ENCODE measurements around the gene CMTR1.

DNA sequence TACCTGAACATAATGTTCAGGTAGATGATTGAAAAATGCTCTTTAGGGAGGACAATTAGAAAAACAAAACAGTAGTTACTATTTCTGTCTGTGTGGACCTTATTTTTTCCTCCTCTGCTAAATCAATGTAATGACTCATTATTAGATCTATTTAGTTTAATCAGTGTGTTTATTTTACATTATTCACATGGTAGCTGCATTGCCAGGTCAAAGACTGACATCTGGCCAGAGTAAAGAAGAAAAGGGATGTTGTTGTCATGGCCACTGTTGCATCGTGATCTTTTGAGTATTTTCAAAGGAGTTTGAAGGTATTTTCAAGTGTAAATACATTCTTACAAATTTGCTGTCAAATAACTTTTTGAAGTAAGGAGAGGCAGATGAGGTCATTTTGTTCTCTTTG is 5.9 kb downstream of the CMTR1 start:
- no peak for TF ChIP-seq POLR2A (IDR thresholded peaks at IDR 0.05)
- TF ChIP-seq, protein P1, sequence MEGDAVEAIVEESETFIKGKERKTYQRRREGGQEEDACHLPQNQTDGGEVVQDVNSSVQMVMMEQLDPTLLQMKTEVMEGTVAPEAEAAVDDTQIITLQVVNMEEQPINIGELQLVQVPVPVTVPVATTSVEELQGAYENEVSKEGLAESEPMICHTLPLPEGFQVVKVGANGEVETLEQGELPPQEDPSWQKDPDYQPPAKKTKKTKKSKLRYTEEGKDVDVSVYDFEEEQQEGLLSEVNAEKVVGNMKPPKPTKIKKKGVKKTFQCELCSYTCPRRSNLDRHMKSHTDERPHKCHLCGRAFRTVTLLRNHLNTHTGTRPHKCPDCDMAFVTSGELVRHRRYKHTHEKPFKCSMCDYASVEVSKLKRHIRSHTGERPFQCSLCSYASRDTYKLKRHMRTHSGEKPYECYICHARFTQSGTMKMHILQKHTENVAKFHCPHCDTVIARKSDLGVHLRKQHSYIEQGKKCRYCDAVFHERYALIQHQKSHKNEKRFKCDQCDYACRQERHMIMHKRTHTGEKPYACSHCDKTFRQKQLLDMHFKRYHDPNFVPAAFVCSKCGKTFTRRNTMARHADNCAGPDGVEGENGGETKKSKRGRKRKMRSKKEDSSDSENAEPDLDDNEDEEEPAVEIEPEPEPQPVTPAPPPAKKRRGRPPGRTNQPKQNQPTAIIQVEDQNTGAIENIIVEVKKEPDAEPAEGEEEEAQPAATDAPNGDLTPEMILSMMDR (IDR thresholded peaks at IDR 0.05): no peak

Measured in body of pancreas (tissue), 4 donors.